HepG2 (cell line): ENCODE results near the gene PODN. TPM values are rescaled to one million over a fixed set of nuclear protein-coding genes. Genes with fewer than 3 reads are reported as not detected.

Source experiments
- CENPX ChIP-seq: sonication (generic); formaldehyde crosslinking; IDR thresholded peaks from 2 replicates; pipeline ENCODE4 v1.9.0; 2021; ENCODE audit warnings: mild to moderate bottlenecking, missing genetic modification reagents, moderate library complexity
- EED ChIP-seq: sonication (generic); formaldehyde crosslinking; IDR thresholded peaks from 2 replicates; pipeline ENCODE4 v1.5.0; 2020; ENCODE audit warnings: mild to moderate bottlenecking, missing genetic modification reagents
- FOXA1 ChIP-seq, 2 experiments: fragments of 450-650 bp in 1 of 2; sonication (generic) in 1 of 2; formaldehyde crosslinking in 1 of 2; IDR thresholded peaks; 2 replicates each; pipeline versions ENCODE4 v1.4.0 to v1.6.1; 2016 to 2020; ENCODE audit warnings: missing genetic modification reagents in 1 of 2
- IKZF1 ChIP-seq: fragments of 450-650 bp; IDR thresholded peaks from 2 replicates; pipeline ENCODE4 v1.7.1; 2016
- ONECUT2 ChIP-seq: sonication (generic); formaldehyde crosslinking; IDR thresholded peaks from 2 replicates; pipeline ENCODE4 v1.4.0; 2020; ENCODE audit warnings: missing genetic modification reagents
- RELA ChIP-seq: sonication (generic); formaldehyde crosslinking; IDR thresholded peaks from 2 replicates; pipeline ENCODE4 v1.4.0; 2020; ENCODE audit warnings: missing genetic modification reagents
- SNRNP70 ChIP-seq: fragments of 200-400 bp; formaldehyde crosslinking; IDR thresholded peaks from 2 replicates; pipeline ENCODE4 v1.6.1; 2017; ENCODE audit warnings: mild to moderate bottlenecking, low read depth, low read length, moderate library complexity
- SPEN ChIP-seq: sonication (generic); formaldehyde crosslinking; IDR thresholded peaks from 2 replicates; pipeline ENCODE4 v1.5.1; 2020; ENCODE audit warnings: low read depth, mild to moderate bottlenecking, missing genetic modification reagents
- SRSF4 ChIP-seq: fragments of 200-400 bp; formaldehyde crosslinking; IDR thresholded peaks from one replicate; pipeline ENCODE4 v1.6.1; 2018; ENCODE audit warnings: mild to moderate bottlenecking, low read depth, low read length, moderate library complexity; ENCODE audit not compliant: poor library complexity, severe bottlenecking
- THAP11 ChIP-seq: IDR thresholded peaks from 2 replicates; pipeline ENCODE4 v1.6.1; 2016; ENCODE audit warnings: missing biosample characterization, missing genetic modification reagents
- YEATS4 ChIP-seq: sonication (generic); formaldehyde crosslinking; IDR thresholded peaks from 2 replicates; pipeline ENCODE4 v1.4.0; 2020; ENCODE audit warnings: missing genetic modification reagents, borderline replicate concordance
- ZFP90 ChIP-seq: sonication (generic); formaldehyde crosslinking; IDR thresholded peaks from 2 replicates; pipeline ENCODE4 v1.8.0; 2022; ENCODE audit warnings: missing genetic modification reagents, mild to moderate bottlenecking, inconsistent platforms, borderline replicate concordance
- ZNF160 ChIP-seq: sonication (generic); formaldehyde crosslinking; IDR thresholded peaks from 2 replicates; pipeline ENCODE4 v1.8.0; 2022; ENCODE audit warnings: mild to moderate bottlenecking, inconsistent platforms, missing genetic modification reagents
- ZNF251 ChIP-seq: sonication (generic); formaldehyde crosslinking; IDR thresholded peaks from 2 replicates; pipeline ENCODE4 v1.9.0; 2021; ENCODE audit warnings: mild to moderate bottlenecking, missing genetic modification reagents
- ZNF317 ChIP-seq: sonication (generic); formaldehyde crosslinking; IDR thresholded peaks from 2 replicates; pipeline ENCODE4 v1.5.0; 2020; ENCODE audit warnings: mild to moderate bottlenecking, missing genetic modification reagents
- ZNF430 ChIP-seq: sonication (generic); formaldehyde crosslinking; IDR thresholded peaks from 2 replicates; pipeline ENCODE4 v1.9.0; 2021; ENCODE audit warnings: mild to moderate bottlenecking, missing genetic modification reagents
- polyA plus RNA-seq, 8 experiments: library from polyadenylated mRNA; depleted of rRNA in 3 of 8; stranded (reverse) in 7 of 8; unstranded in 1 of 8; fragments of >200 nt; fragmentation: Illumina TruSeq in 4 of 8; extraction: Trizol in 4 of 8; gene quantifications; 2 replicates each; pipeline versions ENCODE4 v1.2.1 to v1.2.3, GENCODE V29; 2011 to 2016; ENCODE audit warnings: low read depth in 4 of 8, missing spikeins in 1 of 8, mixed read lengths in 1 of 8; ENCODE audit not compliant: insufficient read depth in 1 of 8
- total RNA-seq, 5 experiments: library from RNA; depleted of rRNA; stranded (reverse); fragments of >200 nt; fragmentation: Illumina TruSeq; extraction: Trizol; gene quantifications; 2 replicates each; pipeline ENCODE4 v1.2.3, GENCODE V29; 2016; ENCODE audit warnings: low read depth in 1 of 5
- TF ChIP-seq, protein P1 (sequence below): IDR thresholded peaks from 2 replicates; pipeline ENCODE4 v1.6.1; 2016; ENCODE audit warnings: low read depth, borderline replicate concordance
- TF ChIP-seq, protein P2 (sequence below): sonication (generic); formaldehyde crosslinking; IDR thresholded peaks from 2 replicates; pipeline ENCODE4 v1.4.0; 2020; ENCODE audit warnings: missing genetic modification reagents, borderline replicate concordance
- TF ChIP-seq, protein P3 (sequence below): IDR thresholded peaks from 2 replicates; pipeline ENCODE4 v1.4.0; 2020; ENCODE audit warnings: mild to moderate bottlenecking, missing genetic modification reagents
- TF ChIP-seq, protein P4 (sequence below): sonication (generic); formaldehyde crosslinking; IDR thresholded peaks from 2 replicates; pipeline ENCODE4 v1.5.0; 2020; ENCODE audit warnings: missing genetic modification reagents

Gene PODN
- total and polyA plus RNA-seq, 2 of the 13 experiments (the other 11 are each of a cell fraction or from before 2014, with no cell fraction given), result 0.13 TPM; not detected in 1

DNA sequence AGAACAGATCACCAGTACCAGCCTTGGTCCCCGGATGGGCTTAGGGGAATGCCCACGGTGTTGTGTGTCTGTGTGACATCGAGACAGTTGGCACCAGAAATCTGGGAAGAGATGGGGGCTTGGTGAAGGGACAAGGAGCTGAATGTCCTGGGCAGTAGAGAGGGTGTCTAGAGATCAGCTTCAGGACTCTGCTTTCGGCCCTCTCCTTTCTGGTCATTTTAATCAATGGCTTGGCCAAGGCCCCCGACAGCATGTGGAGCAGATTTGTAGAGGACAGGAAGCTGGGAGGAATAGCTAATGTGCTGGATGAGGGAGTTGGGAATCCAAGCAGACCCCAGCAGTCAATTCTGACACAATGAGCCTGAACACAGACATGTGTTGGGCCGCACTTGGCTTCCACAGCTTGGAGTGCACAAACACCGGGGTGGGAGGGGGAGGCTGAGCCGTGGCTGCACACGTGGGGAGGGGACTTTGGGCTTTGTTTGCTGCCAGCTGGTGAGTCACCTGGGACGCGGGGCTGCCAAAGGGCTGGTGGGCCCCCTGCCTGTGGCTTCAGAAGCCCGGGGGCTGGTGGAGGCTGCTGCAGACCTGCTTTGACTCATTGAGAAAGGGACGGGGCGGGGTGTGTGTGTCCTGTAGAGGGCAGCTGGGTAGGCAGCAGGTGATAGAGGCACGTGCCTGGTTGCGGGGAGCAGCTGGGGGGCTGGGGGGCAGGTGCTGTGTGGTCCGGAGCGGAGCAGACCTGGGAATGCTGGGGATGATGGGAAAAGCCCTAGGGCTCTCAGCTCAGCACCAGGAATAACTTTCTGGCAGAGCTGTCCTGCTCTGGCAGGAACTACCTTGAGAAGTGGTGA, 59.5 kb downstream of the PODN start (continued):
- TF ChIP-seq, protein P1, sequence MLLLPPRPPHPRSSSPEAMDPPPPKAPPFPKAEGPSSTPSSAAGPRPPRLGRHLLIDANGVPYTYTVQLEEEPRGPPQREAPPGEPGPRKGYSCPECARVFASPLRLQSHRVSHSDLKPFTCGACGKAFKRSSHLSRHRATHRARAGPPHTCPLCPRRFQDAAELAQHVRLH, result peak; percentile 59; the same call in 1 of the 2 replicates
- TF ChIP-seq ONECUT2 (CRISPR knock-in tag) (no peak), SPEN (CRISPR knock-in tag) (peak; percentile 73; the same call in 1 of the 2 replicates), ZNF160 (CRISPR knock-in tag) (0 out of 2 replicates have a peak, but pooled peaks have one; percentile 33), ZFP90 (CRISPR knock-in tag) (no peak), EED (CRISPR knock-in tag) (no peak), FOXA1 (IDR thresholded peaks at IDR 0.05) (no peak), FOXA1 (CRISPR knock-in tag; IDR thresholded peaks at IDR 0.05) (peak; percentile 46; the same call in 1 of the 2 replicates), YEATS4 (CRISPR knock-in tag) (peak; percentile 64; the same call in 1 of the 2 replicates), ZNF317 (CRISPR knock-in tag) (no peak), IKZF1 (no peak), ZNF251 (CRISPR knock-in tag) (no peak), ZNF430 (peak; percentile 93; the same call in 1 of the 2 replicates), RELA (no peak), THAP11 (CRISPR knock-in tag) (peak; percentile 77), CENPX (CRISPR knock-in tag) (no peak), SNRNP70 (no peak), SRSF4 (no peak)
- TF ChIP-seq, protein P2, sequence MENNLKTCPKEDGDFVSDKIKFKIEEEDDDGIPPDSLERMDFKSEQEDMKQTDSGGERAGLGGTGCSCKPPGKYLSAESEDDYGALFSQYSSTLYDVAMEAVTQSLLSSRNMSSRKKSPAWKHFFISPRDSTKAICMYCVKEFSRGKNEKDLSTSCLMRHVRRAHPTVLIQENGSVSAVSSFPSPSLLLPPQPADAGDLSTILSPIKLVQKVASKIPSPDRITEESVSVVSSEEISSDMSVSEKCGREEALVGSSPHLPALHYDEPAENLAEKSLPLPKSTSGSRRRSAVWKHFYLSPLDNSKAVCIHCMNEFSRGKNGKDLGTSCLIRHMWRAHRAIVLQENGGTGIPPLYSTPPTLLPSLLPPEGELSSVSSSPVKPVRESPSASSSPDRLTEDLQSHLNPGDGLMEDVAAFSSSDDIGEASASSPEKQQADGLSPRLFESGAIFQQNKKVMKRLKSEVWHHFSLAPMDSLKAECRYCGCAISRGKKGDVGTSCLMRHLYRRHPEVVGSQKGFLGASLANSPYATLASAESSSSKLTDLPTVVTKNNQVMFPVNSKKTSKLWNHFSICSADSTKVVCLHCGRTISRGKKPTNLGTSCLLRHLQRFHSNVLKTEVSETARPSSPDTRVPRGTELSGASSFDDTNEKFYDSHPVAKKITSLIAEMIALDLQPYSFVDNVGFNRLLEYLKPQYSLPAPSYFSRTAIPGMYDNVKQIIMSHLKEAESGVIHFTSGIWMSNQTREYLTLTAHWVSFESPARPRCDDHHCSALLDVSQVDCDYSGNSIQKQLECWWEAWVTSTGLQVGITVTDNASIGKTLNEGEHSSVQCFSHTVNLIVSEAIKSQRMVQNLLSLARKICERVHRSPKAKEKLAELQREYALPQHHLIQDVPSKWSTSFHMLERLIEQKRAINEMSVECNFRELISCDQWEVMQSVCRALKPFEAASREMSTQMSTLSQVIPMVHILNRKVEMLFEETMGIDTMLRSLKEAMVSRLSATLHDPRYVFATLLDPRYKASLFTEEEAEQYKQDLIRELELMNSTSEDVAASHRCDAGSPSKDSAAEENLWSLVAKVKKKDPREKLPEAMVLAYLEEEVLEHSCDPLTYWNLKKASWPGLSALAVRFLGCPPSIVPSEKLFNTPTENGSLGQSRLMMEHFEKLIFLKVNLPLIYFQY, result no peak
- TF ChIP-seq, protein P3, sequence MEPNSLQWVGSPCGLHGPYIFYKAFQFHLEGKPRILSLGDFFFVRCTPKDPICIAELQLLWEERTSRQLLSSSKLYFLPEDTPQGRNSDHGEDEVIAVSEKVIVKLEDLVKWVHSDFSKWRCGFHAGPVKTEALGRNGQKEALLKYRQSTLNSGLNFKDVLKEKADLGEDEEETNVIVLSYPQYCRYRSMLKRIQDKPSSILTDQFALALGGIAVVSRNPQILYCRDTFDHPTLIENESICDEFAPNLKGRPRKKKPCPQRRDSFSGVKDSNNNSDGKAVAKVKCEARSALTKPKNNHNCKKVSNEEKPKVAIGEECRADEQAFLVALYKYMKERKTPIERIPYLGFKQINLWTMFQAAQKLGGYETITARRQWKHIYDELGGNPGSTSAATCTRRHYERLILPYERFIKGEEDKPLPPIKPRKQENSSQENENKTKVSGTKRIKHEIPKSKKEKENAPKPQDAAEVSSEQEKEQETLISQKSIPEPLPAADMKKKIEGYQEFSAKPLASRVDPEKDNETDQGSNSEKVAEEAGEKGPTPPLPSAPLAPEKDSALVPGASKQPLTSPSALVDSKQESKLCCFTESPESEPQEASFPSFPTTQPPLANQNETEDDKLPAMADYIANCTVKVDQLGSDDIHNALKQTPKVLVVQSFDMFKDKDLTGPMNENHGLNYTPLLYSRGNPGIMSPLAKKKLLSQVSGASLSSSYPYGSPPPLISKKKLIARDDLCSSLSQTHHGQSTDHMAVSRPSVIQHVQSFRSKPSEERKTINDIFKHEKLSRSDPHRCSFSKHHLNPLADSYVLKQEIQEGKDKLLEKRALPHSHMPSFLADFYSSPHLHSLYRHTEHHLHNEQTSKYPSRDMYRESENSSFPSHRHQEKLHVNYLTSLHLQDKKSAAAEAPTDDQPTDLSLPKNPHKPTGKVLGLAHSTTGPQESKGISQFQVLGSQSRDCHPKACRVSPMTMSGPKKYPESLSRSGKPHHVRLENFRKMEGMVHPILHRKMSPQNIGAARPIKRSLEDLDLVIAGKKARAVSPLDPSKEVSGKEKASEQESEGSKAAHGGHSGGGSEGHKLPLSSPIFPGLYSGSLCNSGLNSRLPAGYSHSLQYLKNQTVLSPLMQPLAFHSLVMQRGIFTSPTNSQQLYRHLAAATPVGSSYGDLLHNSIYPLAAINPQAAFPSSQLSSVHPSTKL (CRISPR knock-in tag), result peak; percentile 91
- TF ChIP-seq, protein P4, sequence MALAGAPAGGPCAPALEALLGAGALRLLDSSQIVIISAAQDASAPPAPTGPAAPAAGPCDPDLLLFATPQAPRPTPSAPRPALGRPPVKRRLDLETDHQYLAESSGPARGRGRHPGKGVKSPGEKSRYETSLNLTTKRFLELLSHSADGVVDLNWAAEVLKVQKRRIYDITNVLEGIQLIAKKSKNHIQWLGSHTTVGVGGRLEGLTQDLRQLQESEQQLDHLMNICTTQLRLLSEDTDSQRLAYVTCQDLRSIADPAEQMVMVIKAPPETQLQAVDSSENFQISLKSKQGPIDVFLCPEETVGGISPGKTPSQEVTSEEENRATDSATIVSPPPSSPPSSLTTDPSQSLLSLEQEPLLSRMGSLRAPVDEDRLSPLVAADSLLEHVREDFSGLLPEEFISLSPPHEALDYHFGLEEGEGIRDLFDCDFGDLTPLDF (CRISPR knock-in tag), result no peak
